Measurements from ENCODE around the gene PHTF2. TPM values are rescaled to one million over a fixed set of nuclear protein-coding genes. Genes with fewer than 3 reads are reported as not detected.
"Not testable (repeated sequence)": the region's sequence is repeated elsewhere in the genome, so short reads cannot be mapped to it uniquely, and the experiment has no call there.

Gene PHTF2
- total RNA-seq, 1 donor from 2014 or later: 25.0 TPM

DNA sequence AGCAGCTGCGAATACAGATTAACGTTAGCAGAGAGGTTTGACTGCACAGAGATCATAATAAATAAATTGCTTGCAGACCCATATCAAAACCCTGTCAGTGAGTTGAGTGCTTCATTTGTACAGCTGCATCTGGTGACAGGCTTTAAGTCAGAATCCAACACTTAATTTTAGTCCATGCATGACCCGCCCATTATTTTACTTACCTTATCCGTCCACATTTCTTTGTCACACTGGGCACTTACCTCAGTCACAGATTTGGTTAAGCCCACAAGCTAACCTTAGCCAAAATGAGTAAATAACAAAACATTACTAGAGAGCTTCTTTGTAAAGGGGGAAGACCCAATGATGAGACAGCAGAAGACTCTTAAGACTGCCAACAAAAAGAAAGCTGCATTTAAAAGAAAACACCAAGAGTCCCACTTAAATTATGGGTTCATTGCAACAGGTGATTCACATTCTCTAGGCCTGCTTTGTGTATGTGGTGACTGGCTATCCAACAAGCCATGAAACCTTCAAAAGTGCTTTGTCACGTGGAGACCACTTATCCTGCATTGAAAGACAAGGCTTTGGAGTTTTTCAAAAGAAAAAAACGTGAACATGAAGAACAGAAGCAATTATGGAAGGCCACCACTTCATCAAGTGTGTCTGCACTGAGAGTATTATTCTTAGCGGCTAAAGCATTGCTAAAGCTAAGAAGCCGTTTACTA lies 32.2 kb downstream of the PHTF2 start:
- no peak for DNase-seq (ENCODE audit: low spot score)

DNA sequence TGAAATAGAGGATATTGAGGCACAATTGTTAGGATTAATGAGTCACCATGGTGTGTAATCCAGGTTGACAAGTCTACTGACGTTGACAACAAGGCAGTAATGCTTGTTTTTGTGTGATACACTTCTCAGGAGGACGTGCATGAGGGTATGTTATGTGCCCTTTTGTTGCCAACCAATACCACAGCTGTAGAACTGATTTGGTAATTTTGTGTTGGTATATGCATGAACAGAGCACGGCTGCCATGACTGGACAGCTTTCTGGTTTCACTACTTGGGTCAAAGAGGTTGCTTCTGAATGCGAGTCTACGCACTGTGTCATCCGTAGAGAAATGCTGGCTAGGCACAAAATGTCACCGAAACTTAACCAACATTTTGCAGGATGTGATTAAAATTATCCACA lies 32.9 kb downstream of the PHTF2 start:
- DNase-seq (ENCODE audit: low spot score): no peak

DNA sequence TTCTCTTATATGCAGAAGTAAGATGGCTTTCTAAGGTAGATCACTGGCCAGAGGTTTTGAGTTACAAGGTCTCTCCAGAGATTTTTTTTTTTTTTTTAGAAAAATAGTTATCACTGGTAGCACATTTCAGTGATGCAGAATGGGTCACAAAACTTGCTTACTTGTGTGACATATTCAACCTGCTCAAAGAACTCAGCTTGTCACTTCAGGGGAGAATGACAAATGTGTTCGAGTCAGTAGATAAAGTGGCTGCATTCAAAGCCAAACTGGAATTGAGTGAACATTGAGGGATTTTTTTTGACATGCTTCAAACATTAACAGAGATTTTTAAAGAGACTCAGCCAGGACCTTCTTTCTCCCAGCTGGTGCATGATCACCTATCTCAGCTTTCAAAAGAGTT lies 33.4 kb downstream of the PHTF2 start:
- DNase-seq (ENCODE audit: low spot score): no peak

DNA sequence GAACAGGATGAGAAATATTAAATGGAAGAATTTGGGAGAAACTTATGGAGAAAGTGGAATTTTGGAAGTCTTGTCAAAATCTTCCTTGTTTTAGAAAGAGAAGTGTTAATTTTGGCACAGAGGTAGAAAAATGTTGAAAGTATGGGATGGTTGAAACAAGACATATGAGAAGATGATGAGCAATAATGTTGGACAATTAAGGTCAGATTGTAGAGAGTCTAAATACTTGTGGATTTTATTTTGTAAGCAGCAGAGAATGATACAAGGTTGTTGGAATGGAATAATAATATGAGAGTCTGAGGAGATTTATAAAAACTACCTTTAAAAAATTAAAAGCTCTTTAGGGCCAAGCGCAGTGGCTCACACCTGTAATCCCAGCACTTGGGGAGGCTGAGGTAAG lies 34.6 kb downstream of the PHTF2 start:
- no peak for DNase-seq (ENCODE audit: low spot score)

GRCh38 chr7:77836425-77836824 lies 37.9 kb downstream of the PHTF2 start:
- DNase-seq (ENCODE audit: low spot score): not testable (repeated sequence)

GRCh38 chr7:77837275-77837674 lies 38.7 kb downstream of the PHTF2 start:
- peak; percentile 12 for DNase-seq (ENCODE audit: low spot score)

GRCh38 chr7:77837966-77838365 lies 39.4 kb downstream of the PHTF2 start:
- DNase-seq (ENCODE audit: low spot score): no peak

GRCh38 chr7:77838929-77839491 lies 40.4 kb downstream of the PHTF2 start:
- DNase-seq (ENCODE audit: low spot score): no peak

DNA sequence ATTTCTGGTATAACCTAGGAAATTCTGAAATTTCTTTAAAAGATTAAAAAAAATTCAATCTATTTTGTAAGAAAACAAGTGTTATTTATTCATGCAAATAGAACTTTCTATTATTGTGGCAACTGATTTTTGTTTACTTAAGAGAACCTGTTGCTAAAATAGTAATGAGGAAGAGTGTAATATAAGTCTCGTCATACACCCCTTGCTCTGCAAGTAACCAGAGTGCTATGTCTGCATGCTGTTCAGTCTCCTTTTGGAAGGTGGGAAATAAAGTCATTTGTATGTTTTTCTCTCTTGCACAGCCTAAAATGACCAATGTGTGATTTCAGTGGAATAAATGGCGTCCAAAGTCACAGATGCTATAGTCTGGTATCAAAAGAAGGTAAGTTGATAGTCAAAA lies 41.3 kb downstream of the PHTF2 start:
- no peak for DNase-seq (ENCODE audit: low spot score)

- DNase-seq (ENCODE audit: low spot score): no peak
Observed at GRCh38 chr7:77843194-77843593, 44.6 kb downstream of the PHTF2 start.

DNA sequence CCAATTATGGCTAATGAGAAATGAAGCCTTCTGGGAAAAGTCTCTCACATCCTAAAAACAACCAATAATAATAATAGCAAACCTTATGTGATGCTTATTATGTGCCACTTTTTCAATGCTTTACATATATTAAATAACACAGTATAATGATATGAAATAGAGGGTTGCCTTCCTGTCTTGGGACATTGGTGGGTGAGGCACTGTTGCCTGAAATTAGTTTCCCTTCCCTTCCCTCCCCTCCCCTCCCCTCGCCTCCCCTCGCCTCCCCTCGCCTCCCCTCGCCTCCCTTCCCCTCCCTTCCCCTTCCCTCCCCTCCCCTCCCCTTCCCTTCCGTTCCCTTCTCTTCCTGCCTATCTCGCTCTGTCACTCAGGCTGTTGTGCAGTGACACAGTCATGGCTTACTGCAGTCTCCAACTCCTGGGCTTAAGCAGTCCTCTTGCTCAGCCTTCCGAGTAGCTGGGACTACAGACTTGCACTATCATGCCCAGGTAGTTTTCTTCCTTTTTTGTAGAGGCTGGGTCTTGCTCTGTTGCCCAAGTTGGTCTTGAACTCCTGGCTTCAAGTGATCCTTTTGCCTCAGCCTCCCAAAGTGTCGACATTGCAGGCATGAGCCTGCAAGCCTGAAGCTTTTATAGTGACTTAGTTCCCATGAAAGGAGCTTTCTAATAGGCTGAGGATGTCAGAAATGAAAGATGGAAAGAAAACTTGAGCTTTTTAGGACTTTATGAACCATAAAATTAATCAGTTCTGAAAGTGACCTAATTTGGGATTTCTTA lies 47.9 kb downstream of the PHTF2 start:
- no peak for DNase-seq (ENCODE audit: low spot score)

DNA sequence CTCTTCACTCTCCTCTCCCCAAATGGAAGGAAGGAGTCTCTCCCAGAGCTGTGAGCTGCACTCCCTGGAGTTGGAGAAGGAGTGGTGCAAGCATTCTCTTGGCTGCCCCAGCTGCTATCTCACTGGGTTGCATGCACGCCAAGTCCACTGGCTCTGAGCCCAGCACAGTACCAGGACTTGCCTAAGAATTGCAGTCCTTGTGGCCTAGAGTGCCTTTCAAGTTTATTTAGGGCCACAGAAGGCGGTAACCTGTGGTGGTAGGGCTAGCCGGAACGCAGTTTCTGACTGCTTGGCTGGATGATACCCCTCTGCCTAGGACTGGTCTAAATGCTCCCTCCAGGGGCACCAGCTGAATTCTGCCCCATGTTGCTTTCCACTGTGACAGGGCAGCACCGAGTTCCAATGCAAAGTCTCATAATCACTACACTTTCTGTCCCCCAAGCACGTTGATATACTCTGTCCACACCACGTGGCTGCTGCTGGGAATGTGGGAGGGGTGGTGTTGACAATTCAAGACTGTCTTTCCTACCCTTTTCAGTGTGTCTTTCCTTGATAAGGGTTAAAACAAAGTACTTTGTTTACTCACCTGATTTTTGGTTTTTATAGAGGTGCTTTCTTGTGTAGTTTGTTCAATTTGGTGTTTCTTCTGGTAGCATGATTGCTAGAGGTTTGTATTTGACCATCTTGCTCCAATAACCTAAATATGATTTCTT lies 57.0 kb downstream of the PHTF2 start:
- no peak for DNase-seq (ENCODE audit: low spot score)

DNA sequence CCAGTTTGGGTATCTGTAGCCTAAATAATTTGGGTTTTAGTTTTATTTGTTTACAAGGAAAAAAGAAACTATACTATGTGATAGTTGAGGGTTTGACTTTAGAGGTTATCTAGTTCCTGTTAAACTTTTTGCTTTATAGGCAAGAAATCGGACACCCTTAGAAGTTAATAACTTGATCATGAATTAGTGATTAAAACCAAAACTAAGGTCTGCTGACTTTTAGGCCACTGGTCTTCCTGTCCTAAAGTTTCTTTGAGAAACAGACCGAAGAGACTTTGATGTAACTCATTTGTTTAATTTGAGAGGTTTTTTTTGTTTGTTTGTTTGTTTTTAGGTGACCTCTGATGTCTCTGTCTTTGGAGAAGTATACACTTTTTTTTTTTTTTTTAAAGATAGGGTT lies 59.7 kb downstream of the PHTF2 start:
- DNase-seq (ENCODE audit: low spot score): no peak

DNA sequence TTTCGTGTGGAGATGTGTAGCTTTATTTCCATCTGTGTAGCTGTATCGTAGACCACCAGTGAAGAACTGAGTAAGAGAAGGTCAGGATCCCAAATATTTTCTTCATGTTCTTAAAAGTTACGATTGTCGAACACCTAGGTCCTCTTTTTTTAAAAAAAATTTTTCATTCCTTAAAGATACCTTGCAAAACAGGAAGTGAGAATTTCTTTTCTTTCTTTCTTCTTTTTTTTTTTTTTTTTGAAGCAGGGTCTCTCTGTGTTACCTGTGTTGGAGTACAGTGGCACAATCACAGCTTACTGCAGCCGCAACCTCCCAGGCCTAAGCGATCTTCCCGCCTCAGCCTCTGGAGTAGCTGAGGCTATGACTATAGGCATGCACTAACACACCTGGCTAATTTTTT lies 60.8 kb downstream of the PHTF2 start:
- DNase-seq (ENCODE audit: low spot score): no peak

GRCh38 chr7:77862691-77863090 lies 64.1 kb downstream of the PHTF2 start:
- DNase-seq (ENCODE audit: low spot score): no peak

DNA sequence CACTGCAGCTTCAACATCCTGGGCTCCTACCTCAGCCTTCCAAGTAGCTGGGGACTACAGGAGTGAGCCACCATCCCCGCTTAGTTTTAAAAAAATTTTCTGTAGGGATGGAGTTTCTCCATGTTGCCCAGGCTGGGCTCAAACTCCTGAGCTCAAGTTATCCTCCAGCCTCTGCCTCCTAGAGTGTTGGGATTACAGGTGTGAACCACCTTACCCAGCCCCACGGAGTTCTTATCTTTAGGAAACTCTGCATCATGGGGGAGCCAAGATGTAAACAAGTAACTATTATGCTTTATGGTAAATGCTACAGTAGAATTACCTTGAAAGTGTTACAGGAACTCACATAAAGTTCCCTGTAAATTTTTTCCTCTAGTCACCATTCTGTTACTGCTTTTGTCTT lies 65.3 kb downstream of the PHTF2 start:
- DNase-seq (ENCODE audit: low spot score): no peak

DNA sequence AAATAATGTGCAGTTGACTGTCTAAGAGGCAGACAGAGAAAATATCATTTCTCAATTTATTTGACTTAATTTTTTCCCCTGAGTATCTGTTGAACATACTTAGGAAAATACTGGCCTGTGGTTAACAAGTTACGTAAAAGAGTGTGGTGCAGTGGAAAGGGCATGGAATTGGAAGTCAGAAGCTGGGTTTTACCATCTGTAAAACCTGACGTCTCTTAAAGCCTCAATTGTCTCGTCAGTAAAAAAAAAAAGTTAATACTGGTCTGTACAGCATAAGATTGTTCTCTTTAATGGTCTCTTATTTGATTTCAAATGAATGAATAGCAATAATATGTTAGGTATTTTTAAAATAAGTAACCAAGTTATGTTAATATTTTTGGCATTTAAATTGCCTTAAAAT lies 67.8 kb downstream of the PHTF2 start:
- DNase-seq (ENCODE audit: low spot score): no peak

DNA sequence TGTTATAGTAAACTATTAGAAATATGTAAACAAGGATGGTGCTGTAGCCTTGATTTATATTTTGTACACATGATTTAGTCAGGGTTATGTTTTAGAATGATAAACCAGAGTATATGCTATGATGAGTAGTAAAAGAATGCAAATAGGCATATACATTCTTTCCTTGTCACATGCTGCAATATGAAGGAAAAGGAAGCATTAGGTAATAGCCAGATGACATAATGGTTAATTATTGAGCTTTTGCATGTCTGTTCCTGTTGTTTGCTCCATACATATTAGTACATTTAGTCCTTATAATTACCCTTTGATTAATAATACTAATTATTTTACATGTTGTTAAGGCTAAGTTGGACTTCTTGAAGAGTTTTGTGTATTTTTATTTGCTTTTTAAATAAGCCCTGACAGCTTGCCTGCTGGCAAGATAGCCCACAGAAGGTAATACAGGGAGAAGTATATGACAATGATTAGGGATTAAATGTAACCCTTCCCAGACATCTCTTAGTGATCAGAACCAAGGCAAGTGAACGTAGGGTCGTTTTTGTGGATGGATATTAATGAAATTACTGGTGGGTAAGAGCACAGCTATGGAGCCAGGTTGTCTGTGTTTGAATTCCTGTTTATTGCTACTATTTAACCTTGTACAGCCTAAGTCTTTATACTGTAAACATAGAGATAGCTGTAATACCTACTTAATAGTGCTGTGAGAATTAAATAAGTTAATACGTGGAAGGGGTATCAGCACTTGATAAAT lies 68.4 kb downstream of the PHTF2 start:
- peak; percentile 60 for DNase-seq (ENCODE audit: low spot score)

DNA sequence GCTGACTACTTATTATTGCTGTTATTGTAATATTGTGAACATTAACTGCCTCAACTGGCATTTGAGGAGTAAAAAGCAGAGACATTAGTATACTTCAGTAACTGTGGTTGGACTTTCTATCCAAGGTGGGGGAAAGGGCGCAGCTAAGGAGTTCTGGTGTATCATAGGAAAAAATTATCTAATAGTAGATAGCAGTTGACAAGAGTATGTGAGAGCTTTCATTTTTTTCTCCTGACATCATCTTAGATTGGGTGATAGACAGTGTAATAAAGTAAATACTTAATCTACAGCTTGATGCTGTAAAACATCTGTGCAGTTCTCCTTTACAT lies 68.9 kb downstream of the PHTF2 start:
- peak; percentile 9 for DNase-seq (ENCODE audit: low spot score)

GRCh38 chr7:77872256-77872655 lies 73.7 kb downstream of the PHTF2 start:
- DNase-seq (ENCODE audit: low spot score): not testable (repeated sequence)

DNA sequence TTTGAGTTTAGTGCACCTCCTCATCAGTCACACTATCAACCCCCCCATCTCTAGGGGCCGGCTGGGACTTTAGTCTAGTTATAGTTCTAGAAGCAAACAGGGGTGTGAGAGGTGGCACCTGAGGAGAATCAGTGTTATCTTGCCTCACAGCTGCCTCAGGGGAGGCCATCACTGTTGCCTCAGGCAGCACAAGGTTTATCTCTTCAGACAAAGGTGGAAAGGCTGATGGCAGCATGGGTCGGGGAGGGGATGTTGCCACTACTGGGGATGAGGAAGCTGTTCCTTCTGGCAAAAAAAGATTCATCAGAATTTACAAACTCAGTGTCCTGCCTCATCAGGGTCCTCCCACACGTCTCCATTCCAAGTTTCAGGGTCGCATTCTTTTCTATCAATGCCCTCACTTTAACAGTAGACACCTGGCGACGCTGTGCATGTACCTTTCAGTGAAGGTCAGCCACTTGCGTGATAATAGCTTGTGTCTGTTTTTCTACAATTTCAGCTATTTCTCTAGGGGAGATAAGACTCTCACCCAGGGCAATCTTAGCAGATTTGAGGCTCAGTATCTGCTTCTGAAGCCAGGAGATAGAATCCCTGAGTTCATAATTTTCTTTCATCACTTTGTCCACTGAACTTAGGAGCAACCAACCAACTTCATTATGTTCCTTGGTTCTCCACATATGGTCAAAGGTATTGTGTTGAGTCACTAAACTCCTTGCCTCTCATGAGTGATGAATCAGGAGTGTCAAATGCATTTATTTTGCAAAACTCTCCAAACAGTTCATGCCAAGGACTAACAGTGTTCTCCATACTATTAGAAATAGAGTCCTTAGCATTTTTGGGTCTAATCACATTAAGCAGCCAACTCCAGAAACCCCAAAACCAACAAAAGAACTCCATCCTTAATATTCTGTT lies 75.1 kb downstream of the PHTF2 start:
- DNase-seq (ENCODE audit: low spot score): not testable (repeated sequence)

Data from umbilical cord (tissue), 2 donors.